NCI-H146 (cell line): ENCODE data around the gene JCAD.

Source experiments
- DNase-seq: peaks from one replicate; lab custom pipeline; 2025; lab: John Stamatoyannopoulos, UW

The JCAD gene

DNA sequence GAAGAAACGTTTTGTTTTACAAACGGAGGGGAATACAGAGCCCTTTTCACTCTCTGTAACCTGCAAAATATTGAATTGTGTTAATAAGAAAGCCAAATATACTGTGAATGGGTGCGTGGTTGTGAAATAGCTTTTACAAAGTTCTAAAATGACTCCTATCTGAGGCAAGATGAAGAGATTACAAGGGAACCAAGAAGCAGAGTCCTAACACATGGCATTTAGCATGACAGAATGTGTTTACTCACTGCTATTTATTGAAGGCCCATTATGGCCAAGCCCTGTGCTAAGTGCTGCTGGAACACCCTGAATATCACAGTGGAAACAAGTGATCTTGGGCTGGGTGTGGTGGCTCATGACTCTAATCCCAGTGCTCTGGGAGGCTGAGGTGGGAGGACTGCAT lies 12.9 kb downstream of the JCAD start:
- DNase-seq = peak; percentile 47

DNA sequence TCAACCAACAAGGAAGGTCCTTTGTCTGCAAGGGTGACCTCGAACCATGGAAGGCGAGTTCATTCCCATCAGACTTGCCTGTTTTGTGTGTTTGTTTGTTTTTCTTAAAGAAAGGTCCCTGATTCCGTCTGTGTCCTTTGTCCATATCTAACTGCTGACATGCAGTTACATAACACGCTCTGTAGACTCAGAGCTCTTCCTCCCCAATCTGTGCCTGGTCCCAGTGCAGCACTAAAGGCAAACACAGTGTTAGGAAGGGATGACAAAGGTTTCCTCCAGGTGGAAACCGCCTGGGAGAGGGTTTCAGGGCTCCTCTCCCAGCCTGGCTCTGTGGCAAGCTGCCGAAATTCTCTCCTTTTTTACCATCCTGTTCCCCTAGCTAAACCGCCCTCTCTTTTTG lies 13.4 kb downstream of the JCAD start:
- DNase-seq = no peak

DNA sequence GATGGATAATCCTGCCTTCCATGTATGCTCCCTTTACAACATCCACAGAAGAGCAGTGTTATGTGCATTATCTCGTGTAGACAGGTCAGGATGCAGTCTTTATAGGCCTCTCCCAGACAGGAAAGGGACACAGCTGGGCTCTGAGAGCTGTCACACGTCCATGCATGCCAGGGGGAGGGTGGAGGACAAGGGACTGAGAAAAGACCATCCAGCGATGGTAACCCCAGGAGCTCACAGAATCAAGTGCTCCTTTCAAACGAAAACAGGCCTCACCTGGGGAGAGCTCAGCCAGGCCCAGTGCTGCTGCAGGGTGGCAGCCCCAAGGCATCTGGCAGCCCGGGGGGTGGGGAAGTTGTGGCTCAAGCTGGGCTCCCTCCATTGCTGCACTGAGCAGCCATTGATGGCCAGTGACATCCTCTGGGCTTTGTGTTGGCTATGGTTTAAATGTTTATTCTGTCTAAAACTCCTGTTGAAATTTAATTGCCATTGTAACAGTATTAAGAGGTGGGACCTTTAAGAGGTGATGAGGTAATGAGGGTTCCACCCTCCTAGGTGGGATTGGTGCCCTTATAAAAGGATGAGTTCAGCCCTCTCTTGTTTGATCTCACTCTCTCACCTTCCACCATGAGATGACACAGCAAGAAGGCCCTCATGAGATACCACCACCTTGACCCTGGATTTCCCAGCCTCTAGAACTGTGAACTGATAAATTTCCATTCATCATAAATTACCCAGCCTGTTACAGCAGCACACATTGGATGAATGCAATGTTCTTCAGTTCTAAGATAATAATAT lies 15.7 kb downstream of the JCAD start:
- DNase-seq = peak; percentile 48

DNA sequence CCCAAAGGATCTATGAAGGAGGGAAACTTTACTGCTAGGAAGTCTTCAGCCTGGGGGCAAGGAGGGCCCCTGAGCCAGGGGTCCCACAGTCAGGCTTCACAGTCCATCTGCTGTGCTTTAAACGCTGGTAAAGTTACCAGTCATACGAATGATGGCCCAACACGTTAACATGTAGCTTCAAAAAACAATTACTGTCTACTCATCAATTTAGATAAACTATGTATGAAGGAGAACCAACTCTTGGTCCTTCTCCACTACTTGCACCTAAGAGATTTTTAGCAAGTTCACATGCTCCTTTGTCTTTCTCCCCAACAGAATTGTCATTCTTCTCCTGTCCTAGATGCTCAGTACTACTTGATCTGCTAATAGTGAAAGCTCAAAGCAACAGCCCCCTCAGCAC lies 16.6 kb downstream of the JCAD start:
- no peak for DNase-seq

DNA sequence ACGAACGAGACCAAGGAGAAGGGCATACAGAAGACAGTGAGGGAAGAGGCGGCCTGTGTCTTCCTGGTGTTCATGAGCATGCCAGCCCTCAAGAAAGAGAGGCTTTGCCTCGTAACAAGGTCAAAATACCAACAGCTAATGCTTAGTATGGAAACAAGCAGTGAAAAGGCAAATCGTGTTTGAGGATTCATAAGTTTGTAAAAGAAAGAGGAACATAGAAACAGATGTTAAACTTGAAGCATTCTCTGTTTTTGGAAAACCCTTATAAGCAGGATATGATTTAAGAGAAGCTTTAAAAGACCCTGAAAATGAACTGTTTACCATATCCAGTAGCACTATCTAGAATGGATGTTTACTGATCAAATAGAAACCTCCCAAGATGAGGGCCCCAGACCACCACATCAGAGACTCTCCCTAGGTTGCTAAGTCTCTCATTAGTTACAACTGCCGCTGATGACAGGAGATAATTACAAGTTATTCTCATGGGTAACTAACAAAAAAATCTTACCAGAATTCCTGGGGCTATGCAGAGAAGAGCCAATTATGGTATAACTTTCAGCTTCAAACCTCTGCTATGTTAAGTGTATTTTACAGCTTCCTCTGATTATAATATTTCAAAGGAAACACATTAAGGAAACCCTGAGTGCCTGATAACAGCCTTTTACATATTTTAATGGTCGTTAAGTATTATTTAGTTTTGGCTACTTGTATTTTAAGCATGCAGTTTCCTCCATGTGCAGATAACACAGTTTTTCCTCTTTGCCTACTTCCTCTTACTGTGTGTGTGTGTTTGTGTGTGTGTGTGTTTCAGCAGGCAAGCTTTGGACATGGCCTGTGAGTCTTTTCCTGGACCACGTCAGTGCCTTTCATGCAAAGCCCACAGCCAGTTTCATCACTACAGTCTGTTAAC lies 17.9 kb downstream of the JCAD start:
- DNase-seq = no peak

DNA sequence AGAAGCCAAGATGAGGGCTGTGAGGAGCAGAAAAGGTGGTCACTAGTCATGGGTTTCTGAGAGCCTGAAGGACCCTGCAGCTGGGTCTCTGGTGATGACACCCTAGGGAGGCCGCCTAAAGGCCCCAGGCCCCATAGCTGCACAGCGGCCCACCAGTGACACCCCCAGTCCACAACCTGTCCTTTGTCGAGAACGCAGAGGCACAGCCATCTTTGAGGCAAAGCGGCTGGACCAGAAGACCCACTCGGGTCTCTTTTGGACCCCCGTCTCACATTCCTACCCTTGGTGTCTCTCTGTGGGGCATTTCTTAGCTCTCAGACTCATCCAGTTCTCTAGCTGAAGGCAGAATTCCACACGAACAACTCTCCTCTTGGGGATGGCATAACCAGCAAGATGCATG lies 18.8 kb downstream of the JCAD start:
- DNase-seq = no peak

DNA sequence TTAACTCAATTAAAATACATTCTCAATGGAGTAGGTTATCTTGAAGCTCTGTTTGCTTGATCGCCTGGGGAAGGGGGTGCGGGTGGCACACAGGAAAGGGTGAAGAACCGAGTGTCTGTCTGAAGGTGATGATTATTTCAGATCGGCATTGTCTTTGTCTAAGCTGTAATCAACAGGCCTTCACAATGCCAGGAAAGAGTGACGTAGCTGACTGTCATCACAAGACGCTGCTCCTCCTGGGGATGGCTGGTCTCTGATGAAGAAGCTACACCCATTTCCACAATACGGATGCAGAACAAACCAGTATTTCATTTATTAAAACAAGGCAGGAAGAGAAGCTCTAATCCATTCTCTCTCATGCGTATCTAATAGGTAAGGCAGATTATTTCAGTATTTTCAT lies 19.4 kb downstream of the JCAD start:
- DNase-seq = no peak

DNA sequence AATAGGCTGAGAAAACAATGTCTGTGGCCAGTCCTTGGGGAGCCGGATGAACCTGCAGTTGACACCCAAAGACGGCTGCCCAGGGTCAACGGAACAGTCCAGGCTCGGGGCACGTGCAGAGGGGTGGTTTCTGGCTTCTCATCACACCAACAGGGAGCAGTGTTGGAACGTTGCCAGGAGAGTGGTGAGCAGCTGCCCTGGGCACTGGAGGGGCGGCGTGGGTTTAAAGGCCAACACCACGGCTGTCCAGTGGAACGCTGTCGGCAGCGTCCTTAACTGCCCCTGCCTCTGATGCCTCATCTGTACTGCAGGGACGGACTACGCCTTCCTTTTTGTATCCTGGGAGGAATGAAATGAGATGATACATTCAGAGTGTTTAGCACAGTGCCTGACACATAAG lies 19.8 kb downstream of the JCAD start:
- peak; percentile 6 for DNase-seq

DNA sequence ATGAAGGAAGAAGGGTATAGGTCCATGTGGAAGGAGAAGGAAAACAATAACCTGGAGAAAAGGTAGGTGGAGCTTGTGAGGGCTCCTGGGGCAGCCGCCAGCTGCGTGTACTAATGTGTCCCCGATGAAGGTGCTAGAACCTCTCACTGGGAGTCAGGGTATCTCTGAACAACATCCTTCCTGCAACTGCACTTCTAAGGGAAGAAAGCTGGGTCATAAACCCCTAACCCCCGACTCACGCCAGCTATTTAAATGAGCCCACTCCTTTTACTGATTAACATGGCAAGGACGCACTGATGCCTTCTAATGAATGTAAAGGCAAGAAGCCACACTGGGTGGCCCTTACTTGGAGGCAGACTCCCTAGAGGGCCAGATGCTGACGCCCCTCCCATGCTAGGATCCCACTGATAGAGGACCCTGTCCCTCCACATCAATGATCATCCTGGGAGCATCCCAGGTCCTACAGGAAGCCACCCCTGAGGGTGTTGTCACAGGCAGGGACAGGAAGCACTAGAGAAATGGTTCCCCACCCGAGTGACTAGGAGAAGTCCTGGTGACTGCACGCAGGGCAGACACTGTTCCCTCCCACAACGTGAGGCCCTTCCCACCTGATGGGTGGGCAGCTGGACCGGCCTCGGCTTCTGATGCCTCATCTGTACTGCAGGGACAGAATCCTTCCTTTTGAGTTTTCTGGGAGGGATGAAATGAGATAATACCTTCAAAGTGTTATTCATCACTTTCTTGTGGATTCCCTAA lies 20.4 kb downstream of the JCAD start:
- DNase-seq = no peak

DNA sequence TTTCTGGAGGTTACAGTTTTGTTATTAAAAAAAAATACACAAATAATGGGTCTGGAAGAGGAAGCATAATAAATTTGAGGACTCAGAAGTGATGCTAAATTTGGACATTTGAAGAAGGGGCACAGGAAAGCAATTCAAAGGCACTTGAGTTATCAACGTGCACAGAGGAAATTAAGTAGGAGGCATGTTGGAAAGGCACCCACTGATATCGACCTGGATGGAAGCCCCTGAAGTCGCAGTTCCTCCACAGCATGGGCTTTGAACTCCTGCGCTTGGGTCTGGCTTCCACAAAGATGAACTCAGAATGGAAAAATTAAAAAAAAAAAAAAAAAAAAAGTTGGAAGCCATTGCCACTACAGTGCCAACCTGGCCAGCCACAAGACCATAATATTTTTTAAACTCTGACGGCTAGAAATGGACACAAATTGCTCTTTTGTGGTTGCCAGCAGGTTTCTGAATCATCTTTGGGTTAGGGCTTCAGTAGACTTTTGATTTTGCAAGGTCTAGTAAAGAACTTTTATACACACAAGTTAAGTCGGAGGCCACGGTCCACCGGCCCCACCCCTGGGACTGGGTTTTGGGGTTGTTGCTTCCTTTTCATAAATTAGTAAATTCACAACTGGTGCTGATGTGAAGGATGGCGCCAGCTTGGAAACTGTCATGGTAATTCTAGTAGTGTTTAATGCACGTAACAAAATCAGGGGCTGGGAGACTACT lies 21.6 kb downstream of the JCAD start:
- no peak for DNase-seq

DNA sequence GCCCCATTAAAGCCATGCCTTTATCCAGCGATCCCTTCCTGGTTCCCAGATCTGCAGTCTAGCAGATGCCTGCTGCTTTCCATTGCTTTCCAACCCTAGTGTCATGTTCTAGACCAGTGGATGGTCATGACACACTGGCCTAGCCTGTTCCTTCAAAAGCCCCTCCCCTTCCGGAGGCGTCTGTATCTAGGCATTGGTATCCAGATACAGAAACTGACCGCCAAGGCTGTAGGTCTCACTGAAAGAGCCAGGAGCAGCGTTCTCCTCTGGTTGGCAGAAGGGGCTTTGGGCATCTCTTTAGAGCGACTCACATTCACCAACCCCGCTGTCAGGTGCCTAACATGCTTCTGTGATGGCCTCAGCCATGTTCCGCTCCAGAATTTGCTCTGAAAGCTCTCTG lies 22.6 kb downstream of the JCAD start:
- DNase-seq = no peak

DNA sequence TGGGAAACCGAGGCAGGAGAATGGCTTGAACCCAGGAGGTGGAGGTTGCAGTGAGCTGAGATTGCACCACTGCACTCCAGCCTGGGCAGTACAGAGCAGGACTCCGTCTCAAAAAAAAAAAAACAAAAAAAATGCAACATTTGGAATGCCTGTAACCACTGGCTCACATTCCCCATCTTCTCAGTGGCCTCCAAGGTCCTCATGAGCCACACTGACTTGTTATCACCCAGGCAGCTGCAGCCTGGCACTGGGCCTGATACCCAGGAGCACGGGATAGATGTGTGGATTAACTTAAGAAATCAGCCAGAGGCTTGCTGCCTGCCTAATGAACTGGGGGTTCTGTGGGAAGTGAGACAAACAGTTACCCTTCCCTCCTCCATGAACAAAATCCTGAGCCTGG lies 23.0 kb downstream of the JCAD start:
- DNase-seq = no peak

DNA sequence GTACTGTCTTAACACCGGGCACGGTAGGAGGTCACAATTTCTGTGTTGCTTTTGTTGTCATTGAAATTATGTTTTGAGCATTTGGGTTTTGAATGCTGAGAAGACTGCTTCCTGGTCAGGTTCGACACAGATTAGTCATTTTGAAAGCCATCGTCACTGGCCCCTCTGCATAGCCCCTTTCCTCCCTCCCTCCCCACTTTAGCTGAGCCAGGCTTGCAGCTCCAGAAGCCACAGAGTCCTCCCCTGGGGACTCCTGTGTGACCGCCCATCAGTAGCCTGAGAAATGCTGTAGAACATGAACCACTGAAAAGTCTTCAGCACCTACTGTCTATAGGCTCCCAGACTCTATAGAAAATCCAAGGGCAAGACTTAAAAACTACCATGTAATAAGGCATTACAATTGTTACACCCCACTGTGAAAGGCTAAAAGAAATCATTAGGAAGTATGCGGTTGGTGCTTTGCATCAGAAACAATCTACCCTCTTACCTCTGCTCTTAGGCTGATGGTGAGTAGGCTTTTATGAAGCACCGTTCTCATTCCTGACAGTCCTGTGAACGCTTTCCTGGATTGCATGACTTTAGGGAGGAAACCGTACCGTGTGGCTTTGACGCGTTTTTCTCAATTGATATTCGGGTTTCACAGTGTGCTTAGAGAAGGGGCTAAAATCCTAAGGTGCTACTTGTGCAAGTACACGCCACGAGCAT lies 24.8 kb downstream of the JCAD start:
- no peak for DNase-seq

DNA sequence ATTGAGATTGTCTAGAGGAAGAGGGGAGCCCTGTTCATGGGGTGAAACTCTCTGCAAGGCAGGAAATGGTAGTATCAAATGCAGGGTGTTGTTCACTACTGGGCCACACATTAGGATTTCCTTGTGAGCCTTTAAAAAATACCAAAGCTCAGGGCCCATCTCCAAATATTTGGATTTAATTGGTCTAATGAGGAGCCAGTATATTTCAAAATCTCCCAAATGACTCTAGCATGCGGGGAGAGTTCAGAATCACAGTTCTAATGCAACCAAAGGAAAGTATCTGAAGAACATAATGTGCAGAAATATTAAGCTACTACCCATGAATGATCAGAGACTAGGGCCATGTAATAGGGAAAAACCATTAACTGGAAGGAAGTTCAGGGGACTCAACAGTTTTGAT lies 27.3 kb downstream of the JCAD start:
- DNase-seq = no peak

DNA sequence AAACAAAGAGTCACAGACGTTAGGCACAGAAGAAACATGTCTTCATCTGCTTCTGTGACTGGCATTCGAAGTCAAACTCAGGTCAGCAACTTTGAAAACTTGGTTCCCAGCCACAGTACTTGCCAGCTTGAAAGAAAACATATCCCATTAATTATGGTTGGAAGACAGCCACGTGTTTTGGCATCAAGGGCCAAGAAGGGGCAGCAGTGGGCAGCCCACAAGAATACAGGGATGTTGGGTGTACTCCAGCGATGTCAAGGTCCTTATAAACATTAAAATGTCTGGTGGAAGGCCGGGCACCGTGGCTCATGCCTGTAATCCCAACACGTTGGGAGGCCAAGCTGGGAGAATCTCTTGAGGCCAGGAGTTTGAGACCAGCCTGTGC lies 29.5 kb downstream of the JCAD start:
- DNase-seq = no peak

DNA sequence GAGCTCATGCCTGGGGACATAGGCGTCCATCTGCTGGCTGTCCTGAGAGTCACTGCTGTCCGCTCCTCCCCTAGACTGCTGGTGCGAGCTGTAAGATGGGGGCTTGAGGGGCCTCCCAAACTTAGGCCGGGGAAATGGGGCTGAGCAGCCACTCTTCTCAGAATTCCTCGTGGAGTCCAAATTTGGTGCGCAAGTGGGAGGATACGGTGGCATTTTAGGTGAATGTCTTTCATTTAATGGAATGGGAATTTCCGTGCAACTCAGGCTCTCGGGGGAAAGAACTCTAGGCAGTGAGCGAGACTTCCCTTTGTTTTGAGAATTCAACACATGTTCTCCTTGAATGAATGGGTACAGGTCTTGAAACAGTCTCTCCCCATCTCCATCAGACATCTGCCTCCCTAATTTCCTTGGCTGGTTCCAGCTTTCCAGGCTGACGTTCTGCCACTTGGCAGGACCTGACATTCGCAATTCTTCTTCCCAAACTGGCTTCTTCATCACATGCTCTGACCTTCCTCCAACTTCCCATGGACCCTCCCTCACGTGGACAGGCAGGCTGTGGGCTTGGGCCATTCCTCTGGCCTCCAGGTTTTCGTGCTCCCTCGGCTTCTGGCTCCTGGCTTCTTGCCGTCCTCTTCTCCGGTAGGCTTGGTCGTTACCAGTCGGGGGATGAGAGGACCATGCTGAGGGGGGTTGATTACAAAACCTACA lies 30.1 kb downstream of the JCAD start:
- DNase-seq = no peak

DNA sequence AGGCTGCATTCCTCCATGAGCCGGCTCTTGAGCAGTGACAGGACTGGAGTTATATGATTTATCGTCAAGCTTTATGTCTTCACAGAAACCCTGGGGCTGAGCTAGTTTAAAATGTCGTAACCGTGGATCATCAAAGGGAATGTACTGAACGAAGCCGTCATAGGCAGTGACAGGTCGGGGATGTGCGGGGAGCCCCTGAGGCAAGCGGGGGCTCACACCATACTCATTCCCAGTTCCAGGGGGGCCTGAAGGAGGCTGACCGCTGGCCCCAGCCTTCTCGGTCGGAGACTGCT lies 30.7 kb downstream of the JCAD start:
- no peak for DNase-seq

DNA sequence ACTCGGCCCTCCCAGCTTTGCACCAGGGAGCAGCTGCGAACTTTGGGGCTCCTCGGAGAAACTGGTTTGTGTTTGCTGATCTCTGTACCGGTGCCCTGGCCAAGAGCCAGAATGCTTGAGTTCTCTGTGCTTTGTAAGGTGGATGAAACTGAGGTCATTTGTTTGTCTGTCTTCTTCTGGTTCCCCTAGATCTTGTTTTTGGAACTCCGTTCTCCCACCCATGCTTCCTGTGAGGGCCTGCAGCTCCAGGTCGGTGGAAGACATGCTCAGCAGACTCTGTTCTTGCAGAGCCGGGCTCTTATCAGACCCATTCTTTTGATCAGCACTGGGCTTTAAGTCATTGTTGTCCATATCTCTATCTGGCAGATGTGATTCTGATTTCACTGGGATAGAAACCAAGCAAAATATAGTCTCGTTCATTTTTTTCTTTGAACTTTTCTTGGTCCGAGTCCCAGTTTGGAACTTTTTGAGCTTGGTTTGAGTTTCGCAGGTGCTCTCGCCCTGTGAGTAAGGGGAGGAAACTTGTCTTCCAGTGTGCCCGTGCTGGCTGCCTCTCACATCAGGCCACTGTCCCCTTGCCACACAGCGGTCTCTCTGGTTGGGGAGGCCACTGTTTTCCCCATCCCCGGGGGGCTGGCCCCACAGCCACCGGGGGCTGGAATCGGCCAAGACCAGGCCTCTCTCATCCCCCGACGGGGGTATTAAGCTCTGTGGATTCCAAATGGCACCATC lies 31.2 kb downstream of the JCAD start:
- no peak for DNase-seq

DNA sequence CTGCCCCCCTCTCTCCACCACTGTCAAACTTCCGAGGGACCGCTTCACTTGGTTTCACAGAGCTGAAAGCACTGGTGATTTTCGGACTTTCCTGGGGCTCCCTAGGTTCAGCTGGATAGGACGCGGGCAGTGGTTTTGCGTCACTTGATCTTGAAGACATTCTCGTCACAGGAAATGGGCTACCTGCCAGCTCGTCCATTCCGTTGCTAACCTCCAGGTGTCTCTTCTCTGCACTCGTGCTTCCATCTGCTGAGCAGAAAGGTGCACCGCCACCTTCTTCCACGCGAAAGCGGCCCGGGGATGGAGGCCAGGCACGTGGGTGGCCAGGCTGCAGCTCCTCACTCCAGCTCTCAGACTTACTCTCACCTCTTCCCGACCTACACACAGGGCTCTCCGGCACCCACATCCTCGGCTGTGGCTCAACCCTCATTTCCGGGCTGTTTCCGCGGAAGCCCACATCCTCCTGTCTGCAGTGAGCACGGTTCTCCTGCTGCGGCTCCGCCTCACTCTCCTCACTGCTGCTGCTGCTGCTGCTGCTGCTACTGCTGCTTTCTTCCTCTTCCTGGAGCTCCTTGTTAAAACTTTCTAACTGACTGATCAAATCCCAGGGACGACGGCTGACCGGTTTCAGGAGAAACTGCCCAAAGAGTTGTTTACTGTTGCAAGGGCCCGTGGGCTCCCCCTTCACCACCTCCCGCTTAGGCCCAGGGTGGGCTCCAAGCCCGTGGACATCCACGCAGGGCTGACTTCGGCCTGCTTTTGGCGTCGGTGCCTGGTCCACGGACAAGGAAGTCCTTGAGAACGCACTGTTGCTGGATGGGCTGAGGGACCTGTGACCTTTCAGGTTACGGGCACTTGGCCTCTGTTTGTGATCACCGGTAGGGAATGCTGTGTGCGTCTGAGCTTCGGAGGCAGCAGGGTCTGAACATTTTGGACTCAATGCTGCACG lies 32.1 kb downstream of the JCAD start:
- no peak for DNase-seq
